ENCODE measurements around the gene JAK2.
A peak's percentile ranks its signal among the peaks of the same experiment; 100 is the strongest.
"Not testable (repeated sequence)": the region's sequence is repeated elsewhere in the genome, so short reads cannot be mapped to it uniquely, and the experiment has no call there.

JAK2 gene

DNA sequence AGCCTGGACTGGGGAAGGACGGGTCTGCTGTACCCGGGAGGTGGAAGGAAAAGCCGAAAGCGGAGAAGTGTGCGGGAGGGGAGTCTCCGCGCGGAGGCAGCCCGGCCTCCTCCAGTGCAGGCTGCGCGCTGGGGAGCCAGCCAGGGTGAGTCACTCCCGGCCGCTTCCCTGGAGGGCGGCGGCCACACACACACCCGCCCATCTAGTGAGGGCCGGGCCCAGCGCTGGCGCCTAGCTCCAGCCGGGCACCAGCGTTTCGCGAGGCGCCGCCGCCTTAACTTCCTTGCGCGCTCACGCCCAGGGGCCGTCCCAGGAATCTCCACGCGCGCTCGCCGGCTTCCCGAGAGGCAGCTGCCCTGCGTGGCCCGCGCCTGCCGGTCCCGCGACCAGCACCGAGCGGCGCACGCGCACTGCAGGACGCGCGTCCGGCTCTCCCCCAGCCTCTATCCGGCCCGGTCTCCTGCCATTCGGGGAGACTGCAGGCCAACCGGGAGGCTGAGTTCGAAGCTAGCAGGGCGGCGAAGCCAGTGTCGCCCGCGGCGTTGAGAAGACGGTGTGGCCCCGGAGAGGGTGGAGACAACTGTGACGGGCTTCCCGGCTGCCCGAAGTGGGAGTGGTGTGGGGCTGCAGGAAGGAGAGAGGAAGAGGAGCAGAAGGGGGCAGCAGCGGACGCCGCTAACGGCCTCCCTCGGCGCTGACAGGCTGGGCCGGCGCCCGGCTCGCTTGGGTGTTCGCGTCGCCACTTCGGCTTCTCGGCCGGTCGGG lies at the start of gene JAK2:
TSS of gene JAK2 (plus strand) at position 652 of the 765 bp plus-strand sequence. CDS start 36,716 bp downstream, outside the sequence.
- peak; percentile 95 for DNase-seq (ENCODE audit: low spot score)

DNA sequence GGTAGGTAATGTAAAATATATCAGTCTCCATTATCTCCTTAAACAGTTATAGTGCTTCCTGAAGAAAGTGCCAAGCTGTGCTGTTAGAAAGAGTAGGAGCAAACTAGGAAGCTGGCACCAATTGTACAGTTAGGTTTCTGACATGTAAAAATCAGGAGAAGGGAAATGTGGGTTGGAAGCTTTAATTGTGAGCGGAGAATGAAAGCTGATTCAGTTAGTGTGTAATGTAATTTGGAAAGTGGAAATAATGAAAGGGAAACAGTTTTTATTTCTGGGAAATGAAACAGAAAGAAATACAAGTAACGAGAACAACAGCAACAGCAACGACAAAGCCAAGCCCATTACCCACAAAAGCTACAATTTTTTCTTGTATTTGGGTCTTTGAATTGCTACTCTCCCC lies 48.8 kb upstream of the JAK2 start:
- DNase-seq (ENCODE audit: low spot score): no peak

DNA sequence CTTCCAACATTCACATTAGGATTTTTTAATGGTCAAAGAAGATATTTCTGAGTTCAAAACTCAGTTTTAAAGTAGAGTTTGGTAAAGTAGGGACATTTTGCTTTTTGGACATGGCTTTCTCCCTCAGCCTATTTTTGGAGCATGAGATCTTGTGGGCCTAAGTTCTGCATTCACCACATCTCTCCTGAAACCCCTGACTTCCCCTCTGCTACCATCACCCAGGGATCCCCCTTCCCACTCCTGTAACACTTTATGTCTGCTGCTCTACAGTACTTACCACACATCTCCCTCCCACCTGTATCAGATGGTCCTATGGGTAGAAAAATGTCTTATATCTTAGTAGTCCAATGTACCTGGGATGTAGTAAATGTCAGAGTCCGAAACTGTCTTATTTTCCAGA lies 48.2 kb upstream of the JAK2 start:
- no peak for DNase-seq (ENCODE audit: low spot score)

DNA sequence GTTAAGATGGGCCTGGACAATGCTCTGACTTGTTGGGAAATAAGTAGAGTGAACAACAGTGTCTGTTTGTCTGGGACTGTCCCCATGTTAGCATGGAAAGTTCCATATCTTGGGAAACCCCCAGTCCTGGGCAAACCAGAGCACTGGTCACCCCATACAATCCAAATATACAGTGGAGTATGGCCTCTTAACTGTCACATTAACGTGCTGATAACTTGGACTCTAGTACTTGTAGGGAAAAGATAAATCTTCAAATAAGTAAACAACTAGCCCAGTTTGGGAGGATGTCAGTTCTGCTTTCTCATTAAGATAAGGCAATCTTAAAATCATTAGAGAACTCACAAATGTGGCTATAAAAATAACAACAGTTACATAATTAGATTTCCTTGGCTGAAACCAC lies 47.6 kb upstream of the JAK2 start:
- DNase-seq (ENCODE audit: low spot score): no peak

- no peak for DNase-seq (ENCODE audit: low spot score)
These were observed 46.6 kb upstream of the JAK2 start for GRCh38 chr9:4938496-4938895.

GRCh38 chr9:4939118-4939561 lies 45.9 kb upstream of the JAK2 start:
- DNase-seq (ENCODE audit: low spot score): no peak

DNA sequence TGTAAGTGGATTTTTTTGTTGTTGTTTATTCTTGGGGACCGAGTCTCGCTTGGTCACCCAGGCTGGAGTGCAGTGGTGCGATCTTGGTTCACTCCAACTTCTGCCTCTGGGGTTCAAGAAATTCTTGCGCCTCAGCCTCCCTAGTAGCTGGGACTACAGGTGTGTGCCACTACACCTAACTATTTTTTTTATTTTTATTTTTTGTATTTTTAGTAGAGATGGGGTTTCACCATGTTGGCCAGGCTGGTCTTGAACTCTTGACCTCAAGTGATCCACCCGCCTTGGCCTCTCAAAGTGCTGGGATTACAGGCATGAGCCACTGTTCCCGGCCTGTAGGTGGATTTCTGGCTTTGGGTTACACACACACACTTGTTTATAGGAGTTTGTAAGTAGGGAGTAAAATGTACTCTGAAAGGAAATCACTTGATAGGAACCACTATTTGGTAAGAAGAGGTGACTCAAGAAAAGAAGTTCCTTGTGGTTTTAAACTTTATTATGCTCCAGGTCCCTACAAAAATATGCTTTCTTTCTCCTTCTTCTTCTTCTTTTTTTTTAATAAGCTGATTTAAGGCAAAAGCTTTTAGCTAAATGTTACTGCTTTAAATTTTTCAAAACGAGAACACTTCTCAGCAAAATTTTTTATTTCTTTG lies 42.9 kb upstream of the JAK2 start:
- DNase-seq (ENCODE audit: low spot score): not testable (repeated sequence)

- DNase-seq (ENCODE audit: low spot score): no peak
These were observed 41.7 kb upstream of the JAK2 start for GRCh38 chr9:4943346-4943745.

- not testable (repeated sequence) for DNase-seq (ENCODE audit: low spot score)
These were observed 40.5 kb upstream of the JAK2 start for GRCh38 chr9:4944431-4945211.

DNA sequence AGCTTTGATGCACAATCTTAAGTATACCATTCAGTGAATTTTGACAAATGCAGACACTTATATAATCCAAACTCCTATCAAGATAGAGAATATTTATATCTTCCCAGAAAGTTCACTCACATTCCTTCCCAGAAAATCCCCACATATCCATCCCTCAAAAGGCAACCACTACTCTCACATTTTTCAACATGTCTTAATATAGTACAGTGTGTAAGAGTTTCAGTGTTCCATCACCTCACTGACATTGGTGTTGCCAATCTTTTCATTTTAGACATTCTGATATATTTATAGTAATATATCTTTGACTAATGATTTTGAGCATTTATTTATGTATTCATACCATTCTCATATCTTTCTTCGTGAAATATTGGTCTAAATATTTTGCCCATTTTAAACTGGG lies 38.1 kb upstream of the JAK2 start:
- no peak for DNase-seq (ENCODE audit: low spot score)

DNA sequence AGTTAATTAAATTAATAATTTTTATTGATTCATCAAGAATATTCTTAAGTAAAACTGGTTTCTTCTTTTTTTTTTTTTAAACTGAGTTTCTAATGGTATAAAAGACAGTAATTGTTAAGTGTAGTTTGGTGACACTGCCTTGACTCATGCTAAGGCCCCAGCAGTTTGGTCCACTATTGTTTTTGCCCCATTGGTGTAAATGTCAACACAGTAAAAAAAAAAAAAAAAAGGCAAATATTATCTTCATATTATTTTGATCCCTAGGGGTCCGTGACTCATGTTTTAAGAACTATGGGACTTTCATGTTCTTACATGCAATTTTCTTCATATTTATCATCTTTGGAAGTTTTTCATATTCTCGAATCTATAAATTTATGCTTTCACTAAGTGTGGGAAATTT lies 29.2 kb upstream of the JAK2 start:
- DNase-seq (ENCODE audit: low spot score): no peak

DNA sequence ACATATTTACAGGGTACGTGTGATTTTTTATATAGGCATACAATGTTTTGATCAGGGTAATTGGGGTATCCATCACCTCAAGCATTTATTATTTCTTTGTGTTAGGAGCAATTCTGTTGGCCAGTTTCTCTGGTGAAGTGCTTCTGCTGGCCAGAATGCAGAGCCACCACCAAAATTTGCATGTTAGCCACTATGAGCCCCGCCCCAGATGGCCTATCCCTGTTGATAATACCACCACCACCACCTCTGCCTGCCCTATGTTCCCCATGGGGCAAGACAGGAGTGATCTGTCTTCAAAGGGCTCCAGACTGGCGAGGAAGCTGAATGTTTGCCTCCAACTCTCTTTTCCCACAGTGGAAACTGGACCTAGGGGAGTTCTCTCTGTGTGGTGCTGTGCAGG lies 26.0 kb upstream of the JAK2 start:
- DNase-seq (ENCODE audit: low spot score): no peak

- DNase-seq (ENCODE audit: low spot score): no peak
These were observed 23.0 kb upstream of the JAK2 start for GRCh38 chr9:4962085-4962484.

GRCh38 chr9:4964540-4964939 lies 20.5 kb upstream of the JAK2 start:
- no peak for DNase-seq (ENCODE audit: low spot score)

- DNase-seq (ENCODE audit: low spot score): no peak
These were observed 19.8 kb upstream of the JAK2 start for GRCh38 chr9:4965174-4965821.

- no peak for DNase-seq (ENCODE audit: low spot score)
These were observed 17.5 kb upstream of the JAK2 start for GRCh38 chr9:4967523-4967922.

- no peak for DNase-seq (ENCODE audit: low spot score)
These were observed 15.9 kb upstream of the JAK2 start for GRCh38 chr9:4969130-4969529.

DNA sequence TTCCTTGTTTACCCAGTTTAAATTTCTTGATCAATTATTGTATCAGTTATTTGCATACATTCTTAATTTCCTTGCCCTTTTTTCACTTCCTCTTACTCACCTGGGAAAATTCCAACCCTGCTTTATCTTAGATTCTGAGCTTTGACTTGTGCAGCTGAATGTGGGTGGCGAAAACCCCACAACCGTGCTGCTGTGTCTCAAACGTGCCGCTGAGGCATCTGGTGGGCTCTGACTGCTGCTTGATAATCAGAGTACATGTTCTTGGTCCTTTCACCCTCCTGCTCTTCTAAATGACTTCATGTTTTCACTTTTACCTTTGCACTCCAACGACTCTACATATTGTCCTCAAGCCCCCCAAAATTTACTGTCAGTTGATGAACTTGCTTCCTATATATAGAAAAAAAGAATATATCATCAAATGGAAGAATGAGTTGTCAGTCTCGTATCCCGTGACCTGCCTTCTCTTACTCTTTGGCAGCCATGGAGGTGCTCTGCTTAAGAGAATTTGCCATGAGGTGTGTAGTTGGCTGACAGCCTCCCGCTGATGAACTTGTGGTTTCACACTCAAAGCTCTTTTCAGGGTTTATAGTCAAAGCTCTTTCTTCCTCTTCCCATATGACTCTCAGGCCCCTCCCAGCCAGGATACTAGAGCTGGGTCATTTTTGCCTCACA lies 14.0 kb upstream of the JAK2 start:
- no peak for DNase-seq (ENCODE audit: low spot score)

- DNase-seq (ENCODE audit: low spot score): no peak
These were observed 11.8 kb upstream of the JAK2 start for GRCh38 chr9:4973246-4973645.

DNA sequence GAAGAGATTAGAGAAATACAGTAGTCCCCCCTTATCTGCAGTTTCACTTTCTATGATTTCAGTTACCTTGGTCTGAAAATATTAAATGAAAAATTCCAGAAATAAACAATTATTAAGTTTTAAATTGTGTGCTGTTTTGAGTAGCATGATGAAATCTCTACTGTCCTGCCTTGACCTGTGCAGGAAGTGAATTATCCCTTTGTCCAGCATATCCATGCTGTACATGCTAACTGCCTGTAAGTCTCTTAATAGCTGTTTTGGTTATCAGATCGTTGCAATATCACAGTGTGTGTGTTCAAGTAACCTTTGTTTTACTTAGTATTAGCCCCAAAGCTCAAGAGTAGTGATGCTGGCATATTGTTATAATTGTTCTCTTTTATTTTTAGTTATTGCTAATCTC lies 11.2 kb upstream of the JAK2 start:
- DNase-seq (ENCODE audit: low spot score): no peak

- DNase-seq (ENCODE audit: low spot score): no peak
These were observed 5.8 kb upstream of the JAK2 start for GRCh38 chr9:4979239-4979638.
